Measurements from ENCODE around the gene KRTAP5-2.

GRCh38 chr11:1574238-1574932 lies 23.7 kb downstream of the KRTAP5-2 start:
- TF ChIP-seq EZH2 (IDR thresholded peaks at IDR 0.05; ENCODE audit: insufficient read depth, poor library complexity, severe bottlenecking) (no peak), EZH2phosphoT487 (IDR thresholded peaks at IDR 0.05; ENCODE audit: insufficient read depth, low read depth) (no peak)
